H9 (cell line): ENCODE measurements around the gene PITPNM2. TPM values are rescaled to one million over a fixed set of nuclear protein-coding genes. Genes with fewer than 3 reads are reported as not detected.

ENCODE experiments used
- DNase-seq: peaks from one replicate; pipeline ENCODE4 v3.0.0-alpha.2; 2017
- H2AFZ ChIP-seq: one replicate; pipeline ENCODE4 v1.6.1; 2013; ENCODE audit warnings: mild to moderate bottlenecking, low read length, control low read depth, moderate library complexity
- H2AK5ac ChIP-seq: 2 replicates; pipeline ENCODE4 v1.6.1; 2013; ENCODE audit warnings: low read length, control low read depth, mixed read lengths; ENCODE audit not compliant: insufficient read length
- H2BK120ac ChIP-seq: one replicate; pipeline ENCODE4 v1.6.1; 2013; ENCODE audit warnings: low read depth, mild to moderate bottlenecking, low read length, control low read depth, inconsistent platforms; ENCODE audit not compliant: poor library complexity, severe bottlenecking
- H2BK12ac ChIP-seq: 2 replicates; pipeline ENCODE4 v1.6.1; 2013; ENCODE audit warnings: low read length, control low read depth, mixed read lengths, low read depth; ENCODE audit not compliant: insufficient read length
- H2BK15ac ChIP-seq: 2 replicates; pipeline ENCODE4 v1.6.1; 2013; ENCODE audit warnings: low read depth, low read length, control low read depth
- H2BK20ac ChIP-seq: one replicate; pipeline ENCODE4 v1.6.1; 2013; ENCODE audit warnings: low read depth, mild to moderate bottlenecking, low read length, control low read depth, inconsistent platforms; ENCODE audit not compliant: poor library complexity, severe bottlenecking
- H2BK5ac ChIP-seq: 2 replicates; pipeline ENCODE4 v1.6.1; 2013; ENCODE audit warnings: low read length, control low read depth, mixed read lengths; ENCODE audit not compliant: insufficient read length
- H3K14ac ChIP-seq: 2 replicates; pipeline ENCODE4 v1.6.1; 2013; ENCODE audit warnings: low read length, control low read depth; ENCODE audit not compliant: insufficient read depth
- H3K18ac ChIP-seq: 2 replicates; pipeline ENCODE4 v1.6.1; 2013; ENCODE audit warnings: low read depth, mild to moderate bottlenecking, mixed read lengths, low read length, control low read depth; ENCODE audit not compliant: insufficient read length
- H3K23ac ChIP-seq: 2 replicates; pipeline ENCODE4 v1.6.1; 2013; ENCODE audit warnings: low read length, control low read depth, mixed read lengths, low read depth; ENCODE audit not compliant: insufficient read length
- H3K23me2 ChIP-seq: 2 replicates; pipeline ENCODE4 v1.6.1; 2013; ENCODE audit warnings: low read depth, mild to moderate bottlenecking, mixed read lengths, low read length, control low read depth; ENCODE audit not compliant: insufficient read length, poor library complexity, severe bottlenecking
- H3K27ac ChIP-seq: 2 replicates; pipeline ENCODE4 v1.5.1; 2013; ENCODE audit warnings: low read length, control low read depth, mixed read lengths, low read depth; ENCODE audit not compliant: insufficient read length
- H3K27me3 ChIP-seq: 2 replicates; pipeline ENCODE4 v1.6.1; 2013; ENCODE audit warnings: low read length, control low read depth, inconsistent platforms; ENCODE audit not compliant: insufficient read depth
- H3K4ac ChIP-seq: 2 replicates; pipeline ENCODE4 v1.6.1; 2013; ENCODE audit warnings: low read depth, mild to moderate bottlenecking, control low read depth, inconsistent platforms, low read length, moderate library complexity
- H3K4me1 ChIP-seq: 2 replicates; pipeline ENCODE4 v1.6.1; 2013; ENCODE audit warnings: low read length, control low read depth, inconsistent platforms; ENCODE audit not compliant: insufficient read depth
- H3K4me2 ChIP-seq: 2 replicates; pipeline ENCODE4 v1.6.1; 2013; ENCODE audit warnings: low read length, control low read depth, mixed read lengths; ENCODE audit not compliant: insufficient read length, insufficient read depth
- H3K56ac ChIP-seq: 2 replicates; pipeline ENCODE4 v1.6.1; 2013; ENCODE audit warnings: low read depth, mild to moderate bottlenecking, mixed read lengths, low read length, control low read depth; ENCODE audit not compliant: insufficient read length
- H3K79me1 ChIP-seq: 2 replicates; pipeline ENCODE4 v1.6.1; 2013; ENCODE audit warnings: low read depth, mild to moderate bottlenecking, moderate library complexity, low read length, control low read depth, inconsistent platforms; ENCODE audit not compliant: insufficient read depth, poor library complexity, severe bottlenecking
- H3K79me2 ChIP-seq: 2 replicates; pipeline ENCODE4 v1.6.1; 2013; ENCODE audit warnings: low read length, control low read depth, inconsistent platforms; ENCODE audit not compliant: insufficient read depth
- H3K9ac ChIP-seq: 2 replicates; pipeline ENCODE4 v1.6.1; 2013; ENCODE audit warnings: low read length, control low read depth, mixed read lengths; ENCODE audit not compliant: insufficient read length; ENCODE audit errors: extremely low read depth
- H3K9me3 ChIP-seq: one replicate; pipeline ENCODE4 v1.6.1; 2013; ENCODE audit warnings: low read depth, low read length, inconsistent platforms; ENCODE audit not compliant: control insufficient read depth
- H3T11ph ChIP-seq: one replicate; pipeline ENCODE4 v1.6.1; 2013; ENCODE audit warnings: mild to moderate bottlenecking, low read length, control low read depth, inconsistent platforms
- H4K20me1 ChIP-seq: one replicate; pipeline ENCODE4 v1.6.1; 2013; ENCODE audit not compliant: control insufficient read depth, insufficient read length, insufficient read depth
- H4K5ac ChIP-seq: 2 replicates; pipeline ENCODE4 v1.6.1; 2013; ENCODE audit warnings: low read depth, mild to moderate bottlenecking, mixed read lengths, low read length, control low read depth; ENCODE audit not compliant: insufficient read length
- H4K8ac ChIP-seq: replicated peaks from 2 replicates; pipeline ENCODE4 v1.6.1; 2013; ENCODE audit warnings: low read length, control low read depth, mixed read lengths, low read depth; ENCODE audit not compliant: insufficient read length
- H4K91ac ChIP-seq: 2 replicates; pipeline ENCODE4 v1.6.1; 2013; ENCODE audit warnings: low read depth, mild to moderate bottlenecking, moderate library complexity, mixed read lengths, low read length, control low read depth; ENCODE audit not compliant: insufficient read length
- H3K27ac Mint-ChIP-seq, 3 experiments: 2 replicates in 2 of 3; 3 replicates in 1 of 3; pipeline ENCODE4 v1.8.0; 2020 to 2021; ENCODE audit warnings: mixed read lengths in 3 of 3, mild to moderate bottlenecking in 1 of 3, moderate library complexity in 1 of 3
- H3K27me3 Mint-ChIP-seq: 2 replicates; pipeline ENCODE4 v1.8.0; 2021; ENCODE audit warnings: low read depth, mild to moderate bottlenecking, moderate library complexity, mixed read lengths
- H3K36me3 Mint-ChIP-seq, 3 experiments: 2 replicates in 2 of 3; 3 replicates in 1 of 3; pipeline ENCODE4 v1.8.0; 2020 to 2021; ENCODE audit warnings: low read depth in 3 of 3, mixed read lengths in 3 of 3; ENCODE audit not compliant: insufficient read depth in 1 of 3
- H3K4me1 Mint-ChIP-seq, 2 experiments: 2 replicates each; pipeline ENCODE4 v1.8.0; 2020; ENCODE audit warnings: mixed read lengths in 2 of 2
- H3K4me3 Mint-ChIP-seq, 2 experiments: 2 replicates in 1 of 2; 3 replicates in 1 of 2; pipeline ENCODE4 v1.8.0; 2020 to 2021; ENCODE audit warnings: mild to moderate bottlenecking in 2 of 2, mixed read lengths in 2 of 2, moderate library complexity in 1 of 2
- H3K9me3 Mint-ChIP-seq, 2 experiments: 2 replicates in 1 of 2; 3 replicates in 1 of 2; pipeline ENCODE4 v1.8.0; 2020; ENCODE audit warnings: mild to moderate bottlenecking in 2 of 2, mixed read lengths in 2 of 2, moderate library complexity in 1 of 2
- WGBS: extraction: QIAGEN DNeasy Blood & Tissue Kit; methylation state at CpG from one replicate; pipeline ENCODE4 v1.1.7; 2013; ENCODE audit warnings: missing lambda C conversion rate, low lambda C conversion rate, mixed read lengths; ENCODE audit not compliant: insufficient read length; ENCODE audit errors: extremely low coverage; 5-methylcytosine and 5-hydroxymethylcytosine counted together
- total RNA-seq: library from RNA; stranded (reverse); gene quantifications from 2 replicates; pipeline ENCODE4 v1.2.1, GENCODE V29; 2021
- TF ChIP-seq, protein P1 (sequence below): fragments of 200-600 bp; sonication (generic); conservative IDR thresholded peaks from 3 replicates; pipeline ENCODE4 v1.8.0; 2021; ENCODE audit warnings: antibody characterized with exemption, mild to moderate bottlenecking

The PITPNM2 gene
- total RNA-seq, 1 experiment from 2014 or later = 1.2 TPM

DNA sequence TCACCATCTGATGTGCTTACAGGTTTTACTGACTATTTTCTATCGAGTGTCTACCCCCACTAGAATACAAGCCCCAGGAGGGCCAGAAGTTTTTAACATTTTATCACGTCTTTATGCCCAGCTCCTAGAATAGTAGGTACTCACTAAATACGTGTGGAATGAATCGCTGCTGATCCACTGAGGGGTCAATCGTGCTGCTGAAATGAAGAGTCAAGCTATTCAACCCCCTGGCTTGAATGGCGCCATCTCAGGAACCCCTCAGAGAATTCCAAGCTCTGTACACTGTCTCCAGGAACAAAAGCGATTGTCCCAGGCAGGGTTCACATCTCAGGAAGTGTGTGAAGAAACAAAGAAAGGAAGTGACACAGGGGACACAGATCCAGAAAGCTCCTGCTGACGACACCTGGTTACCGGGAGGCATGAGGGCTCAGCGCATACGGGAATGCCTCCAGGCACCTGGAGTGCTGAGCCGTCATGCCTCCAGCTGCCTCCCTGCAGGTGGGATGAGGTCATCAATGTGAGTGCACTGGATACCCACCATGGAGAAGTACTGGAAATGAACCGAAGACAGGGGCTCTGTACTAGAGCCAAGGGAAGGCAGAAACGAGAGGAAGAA, 45.6 kb downstream of the PITPNM2 start:
- TF ChIP-seq, protein P1, sequence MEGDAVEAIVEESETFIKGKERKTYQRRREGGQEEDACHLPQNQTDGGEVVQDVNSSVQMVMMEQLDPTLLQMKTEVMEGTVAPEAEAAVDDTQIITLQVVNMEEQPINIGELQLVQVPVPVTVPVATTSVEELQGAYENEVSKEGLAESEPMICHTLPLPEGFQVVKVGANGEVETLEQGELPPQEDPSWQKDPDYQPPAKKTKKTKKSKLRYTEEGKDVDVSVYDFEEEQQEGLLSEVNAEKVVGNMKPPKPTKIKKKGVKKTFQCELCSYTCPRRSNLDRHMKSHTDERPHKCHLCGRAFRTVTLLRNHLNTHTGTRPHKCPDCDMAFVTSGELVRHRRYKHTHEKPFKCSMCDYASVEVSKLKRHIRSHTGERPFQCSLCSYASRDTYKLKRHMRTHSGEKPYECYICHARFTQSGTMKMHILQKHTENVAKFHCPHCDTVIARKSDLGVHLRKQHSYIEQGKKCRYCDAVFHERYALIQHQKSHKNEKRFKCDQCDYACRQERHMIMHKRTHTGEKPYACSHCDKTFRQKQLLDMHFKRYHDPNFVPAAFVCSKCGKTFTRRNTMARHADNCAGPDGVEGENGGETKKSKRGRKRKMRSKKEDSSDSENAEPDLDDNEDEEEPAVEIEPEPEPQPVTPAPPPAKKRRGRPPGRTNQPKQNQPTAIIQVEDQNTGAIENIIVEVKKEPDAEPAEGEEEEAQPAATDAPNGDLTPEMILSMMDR = no peak
- Histone ChIP-seq H3K79me2 (no peaks in the 10 kb centered on the region), H4K91ac (no peak overlapping the region), H2AFZ (no peak overlapping the region), H3K79me1 (no peaks in the 10 kb centered on the region), H3K14ac (no peak overlapping the region), H4K20me1 (no peaks in the 10 kb centered on the region), H3K4me1 (peaks cover 18% of the 10 kb centered on the region; the same call in 1 of the 2 replicates), H3K9me3 (no peaks in the 10 kb centered on the region), H3K27ac (no peak overlapping the region), H3K27me3 (no peaks in the 10 kb centered on the region), H3T11ph (no peak overlapping the region), H2BK15ac (no peak overlapping the region), H3K9ac (no peak overlapping the region), H3K23me2 (no peaks in the 10 kb centered on the region), H4K5ac (no peak overlapping the region), H3K18ac (no peak overlapping the region), H3K23ac (no peak overlapping the region), H3K4me2 (no peak overlapping the region), H2BK12ac (no peak overlapping the region), H2BK20ac (no peak overlapping the region), H2BK5ac (no peak overlapping the region), H2BK120ac (no peak overlapping the region), H3K56ac (no peak overlapping the region), H4K8ac (no peak overlapping the region), H3K4ac (no peak overlapping the region), H2AK5ac (no peak overlapping the region)
- Mint-ChIP-seq H3K36me3 (no peaks in the 10 kb centered on the region; a peak in 1 of 7 replicates), H3K4me3 (no peak overlapping the region), H3K9me3 (no peaks in the 10 kb centered on the region), H3K4me1 (peaks cover 59 to 61% of the 10 kb centered on the region in 2 experiments), H3K27ac (peak overlapping the region in 1 of 3 experiments; percentile 67; a peak in 1 of 7 replicates), H3K27me3 (peaks cover 17% of the 10 kb centered on the region)
- WGBS = no CpG with 5 or more reads among the region's 14 CpGs
- peak; percentile 77 for DNase-seq
